MM.1S (cell line): ENCODE data around the gene MIEF1.

Source experiments
- DNase-seq: peaks from one replicate; pipeline ENCODE4 v3.0.0-alpha.2; 2015
- H2AFZ ChIP-seq: fragments of 300-600 bp; sonication (generic); 2 replicates; pipeline ENCODE4 v1.6.0; 2016; ENCODE audit warnings: antibody characterized with exemption, low read length
- H3F3A ChIP-seq: fragments of 300-600 bp; sonication (generic); 2 replicates; pipeline ENCODE4 v1.6.1; 2016; ENCODE audit warnings: mild to moderate bottlenecking, antibody characterized with exemption, low read length, moderate library complexity, mixed read lengths; ENCODE audit not compliant: insufficient read depth
- H3K27ac ChIP-seq: fragments of 300-600 bp; sonication (generic); 2 replicates; pipeline ENCODE4 v1.5.1; 2016; ENCODE audit warnings: mild to moderate bottlenecking, low read length
- H3K27me3 ChIP-seq: fragments of 300-600 bp; sonication (generic); replicated peaks from 2 replicates; pipeline ENCODE4 v1.6.0; 2016; ENCODE audit warnings: low read length; ENCODE audit not compliant: insufficient read depth
- H3K36me3 ChIP-seq: fragments of 300-600 bp; sonication (generic); replicated peaks from 2 replicates; pipeline ENCODE4 v1.6.1; 2016; ENCODE audit warnings: mild to moderate bottlenecking, low read length, mixed read lengths; ENCODE audit not compliant: insufficient read depth
- H3K4me1 ChIP-seq: fragments of 300-600 bp; sonication (generic); 2 replicates; pipeline ENCODE4 v1.6.1; 2016; ENCODE audit warnings: low read length, mixed read lengths
- H3K4me2 ChIP-seq: fragments of 300-600 bp; sonication (generic); 2 replicates; pipeline ENCODE4 v1.6.0; 2016; ENCODE audit warnings: low read depth, low read length
- H3K4me3 ChIP-seq: fragments of 300-600 bp; sonication (generic); 2 replicates; pipeline ENCODE4 v1.5.1; 2016; ENCODE audit warnings: low read length, mixed read lengths
- H3K79me2 ChIP-seq: fragments of 300-600 bp; sonication (generic); 2 replicates; pipeline ENCODE4 v1.6.1; 2016; ENCODE audit warnings: mixed run types, low read length, mixed read lengths
- H3K9ac ChIP-seq: fragments of 300-600 bp; sonication (generic); 2 replicates; pipeline ENCODE4 v1.6.1; 2016; ENCODE audit warnings: low read length, mixed read lengths
- H3K9me2 ChIP-seq: fragments of 300-600 bp; sonication (generic); replicated peaks from 2 replicates; pipeline ENCODE4 v1.6.1; 2016; ENCODE audit warnings: mild to moderate bottlenecking, low read length, mixed read lengths; ENCODE audit not compliant: insufficient read depth
- H3K9me3 ChIP-seq: fragments of 300-600 bp; sonication (generic); replicated peaks from 2 replicates; pipeline ENCODE4 v1.6.1; 2016; ENCODE audit warnings: mild to moderate bottlenecking, low read length, mixed read lengths; ENCODE audit not compliant: insufficient read depth
- H4K20me1 ChIP-seq: fragments of 300-600 bp; sonication (generic); 2 replicates; pipeline ENCODE4 v1.6.1; 2016; ENCODE audit warnings: mild to moderate bottlenecking, low read length, moderate library complexity, mixed read lengths; ENCODE audit not compliant: insufficient read depth
- EZH2 ChIP-seq: fragments of 300-600 bp; sonication (generic); optimal IDR thresholded peaks from 2 replicates; pipeline ENCODE3; 2017; ENCODE audit warnings: low read depth, mild to moderate bottlenecking, antibody characterized with exemption, low read length, mixed read lengths
- EZH2phosphoT487 ChIP-seq: fragments of 300-600 bp; sonication (generic); IDR thresholded peaks from 2 replicates; pipeline ENCODE4 v1.6.1; 2018; ENCODE audit warnings: antibody characterized with exemption, low read length
- TF ChIP-seq, protein P1 (sequence below): fragments of 300-600 bp; sonication (generic); IDR thresholded peaks from 2 replicates; pipeline ENCODE4 v1.5.1; 2016; ENCODE audit warnings: antibody characterized with exemption, low read length, mixed read lengths

MIEF1 gene

DNA sequence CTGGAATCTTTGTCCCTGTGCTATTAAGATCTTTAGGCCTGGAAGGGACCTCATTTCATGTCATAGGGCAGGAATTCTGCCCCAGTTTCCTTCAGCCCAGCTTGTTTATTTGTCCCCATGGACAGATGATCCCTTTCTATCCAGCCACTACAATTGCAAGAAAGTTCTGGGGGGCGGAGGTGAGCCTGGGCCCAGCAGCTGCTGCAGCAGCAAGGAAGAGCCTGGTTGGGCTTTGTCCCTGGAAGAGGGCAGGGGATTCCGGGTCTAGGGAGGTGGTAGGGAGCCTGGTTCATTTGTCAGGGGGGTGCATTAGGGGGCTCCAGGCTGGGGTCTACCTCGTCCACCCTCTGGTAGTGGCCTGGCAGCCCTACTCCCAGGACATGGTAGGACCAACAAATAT lies 52.1 kb downstream of the MIEF1 start:
- Histone ChIP-seq H3K79me2 (no peaks in the 10 kb centered on the region), H3K9me3 (no peaks in the 10 kb centered on the region), H3K4me1 (no peaks in the 10 kb centered on the region), H4K20me1 (no peaks in the 10 kb centered on the region), H3K27me3 (peaks cover 51% of the 10 kb centered on the region), H3K9me2 (no peaks in the 10 kb centered on the region), H2AFZ (no peak overlapping the region), H3K9ac (no peak overlapping the region), H3K4me2 (no peak overlapping the region), H3K4me3 (no peak overlapping the region), H3K27ac (no peak overlapping the region), H3F3A (no peaks in the 10 kb centered on the region), H3K36me3 (no peaks in the 10 kb centered on the region)
- no peak for DNase-seq
- TF ChIP-seq EZH2 (no peak), EZH2phosphoT487 (no peak)
- TF ChIP-seq, protein P1, sequence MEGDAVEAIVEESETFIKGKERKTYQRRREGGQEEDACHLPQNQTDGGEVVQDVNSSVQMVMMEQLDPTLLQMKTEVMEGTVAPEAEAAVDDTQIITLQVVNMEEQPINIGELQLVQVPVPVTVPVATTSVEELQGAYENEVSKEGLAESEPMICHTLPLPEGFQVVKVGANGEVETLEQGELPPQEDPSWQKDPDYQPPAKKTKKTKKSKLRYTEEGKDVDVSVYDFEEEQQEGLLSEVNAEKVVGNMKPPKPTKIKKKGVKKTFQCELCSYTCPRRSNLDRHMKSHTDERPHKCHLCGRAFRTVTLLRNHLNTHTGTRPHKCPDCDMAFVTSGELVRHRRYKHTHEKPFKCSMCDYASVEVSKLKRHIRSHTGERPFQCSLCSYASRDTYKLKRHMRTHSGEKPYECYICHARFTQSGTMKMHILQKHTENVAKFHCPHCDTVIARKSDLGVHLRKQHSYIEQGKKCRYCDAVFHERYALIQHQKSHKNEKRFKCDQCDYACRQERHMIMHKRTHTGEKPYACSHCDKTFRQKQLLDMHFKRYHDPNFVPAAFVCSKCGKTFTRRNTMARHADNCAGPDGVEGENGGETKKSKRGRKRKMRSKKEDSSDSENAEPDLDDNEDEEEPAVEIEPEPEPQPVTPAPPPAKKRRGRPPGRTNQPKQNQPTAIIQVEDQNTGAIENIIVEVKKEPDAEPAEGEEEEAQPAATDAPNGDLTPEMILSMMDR = no peak

DNA sequence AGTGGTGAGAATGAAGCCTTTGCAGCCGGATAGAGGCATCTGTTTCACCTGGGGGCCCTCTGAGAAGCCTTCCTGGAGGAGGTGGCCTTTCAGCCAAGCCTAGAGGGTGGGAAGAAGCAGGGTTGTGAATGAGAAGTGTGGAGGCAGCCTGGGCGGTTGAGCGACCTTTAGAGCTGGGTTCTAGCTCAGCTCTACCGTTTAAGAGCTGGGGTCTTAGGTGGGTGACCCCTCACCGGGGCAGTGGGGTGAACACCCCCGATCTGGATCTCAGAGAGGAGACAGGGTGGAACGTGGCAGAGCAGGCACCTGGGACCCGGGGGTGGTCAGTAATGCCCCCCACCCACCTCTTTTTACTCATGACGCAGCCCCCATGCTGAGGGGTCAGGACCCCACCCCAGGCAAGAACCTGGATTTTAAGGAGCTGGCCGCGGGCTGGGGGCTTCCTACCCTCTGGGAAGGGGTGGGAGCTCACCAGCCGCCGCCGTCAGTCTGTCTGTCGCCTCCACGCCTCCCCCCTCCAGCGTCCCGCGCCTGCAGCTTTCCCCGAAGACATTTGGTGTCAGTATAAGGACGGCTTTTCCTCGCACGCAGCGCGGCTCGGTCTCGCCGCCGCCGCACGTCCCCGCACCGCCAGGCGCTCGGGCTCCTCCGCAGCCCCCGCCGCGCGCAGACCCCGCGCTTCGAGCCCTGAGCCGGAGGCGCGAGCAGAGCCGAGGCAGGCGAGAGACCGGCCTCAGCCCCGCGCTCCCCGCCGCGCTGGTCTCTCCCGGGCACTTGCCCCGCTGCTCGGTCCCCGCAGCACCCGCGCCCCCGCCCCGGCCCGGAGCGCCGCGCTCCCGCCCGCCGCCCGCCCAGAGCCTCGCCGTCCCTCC lies 55.1 kb downstream of the MIEF1 start:
- H3K4me3 ChIP-seq = no peak overlapping the region
- peaks cover 65% of the 10 kb centered on the region for H3K27me3 ChIP-seq
- H3K4me2 ChIP-seq = no peak overlapping the region
- H3K27ac ChIP-seq = no peak overlapping the region
- no peaks in the 10 kb centered on the region for H3F3A ChIP-seq
- no peaks in the 10 kb centered on the region for H3K9me2 ChIP-seq
- H3K4me1 ChIP-seq = no peaks in the 10 kb centered on the region
- TF ChIP-seq EZH2 = no peak
- TF ChIP-seq, protein P1 = no peak
- no peaks in the 10 kb centered on the region for H3K79me2 ChIP-seq
- no peak for DNase-seq
- no peak overlapping the region for H2AFZ ChIP-seq
- H3K36me3 ChIP-seq = no peaks in the 10 kb centered on the region
- no peaks in the 10 kb centered on the region for H3K9me3 ChIP-seq
- no peak overlapping the region for H3K9ac ChIP-seq
- H4K20me1 ChIP-seq = no peaks in the 10 kb centered on the region

GRCh38 chr22:39558254-39558727 lies 56.2 kb downstream of the MIEF1 start:
- Histone ChIP-seq H3K36me3 (no peaks in the 10 kb centered on the region), H3F3A (no peaks in the 10 kb centered on the region), H3K79me2 (no peaks in the 10 kb centered on the region), H3K4me1 (no peaks in the 10 kb centered on the region), H3K27ac (no peak overlapping the region), H3K4me2 (no peak overlapping the region), H3K9ac (no peak overlapping the region), H2AFZ (no peak overlapping the region), H3K27me3 (peaks cover 63% of the 10 kb centered on the region), H3K4me3 (no peak overlapping the region), H4K20me1 (no peaks in the 10 kb centered on the region), H3K9me2 (no peaks in the 10 kb centered on the region), H3K9me3 (no peaks in the 10 kb centered on the region)
- DNase-seq = no peak
- TF ChIP-seq EZH2 (no peak), EZH2phosphoT487 (no peak)
- TF ChIP-seq, protein P1 = no peak
